NCI-H526 (cell line): ENCODE measurements around the gene ZSWIM4.

Experiments used
- DNase-seq, 2 experiments: peaks; one replicate each; lab custom pipeline; 2025; lab: John Stamatoyannopoulos, UW

The ZSWIM4 gene

GRCh38 chr19:13872695-13873389, 77.6 kb downstream of the ZSWIM4 start:
- DNase-seq: no peak

- DNase-seq: no peak
Observed at GRCh38 chr19:13873834-13874515, 78.7 kb downstream of the ZSWIM4 start.

- no peak for DNase-seq
Observed at GRCh38 chr19:13875824-13876223, 80.6 kb downstream of the ZSWIM4 start.

- no peak for DNase-seq
Observed at GRCh38 chr19:13876834-13877233, 81.6 kb downstream of the ZSWIM4 start, which contains the start of gene NANOS3. NANOS3 (plus strand) TSS chr19:13877134; CDS start chr19:13877249, 115 bp downstream.

- no peak for DNase-seq
Observed at GRCh38 chr19:13877303-13877702, 82.1 kb downstream of the ZSWIM4 start.

- DNase-seq: peak; percentile 47 to 91
Observed at GRCh38 chr19:13880059-13881043, 85.1 kb downstream of the ZSWIM4 start.

- no peak for DNase-seq
Observed at GRCh38 chr19:13881251-13881691, 86.0 kb downstream of the ZSWIM4 start.
